ENCODE results near the gene SIRT4. TPM values are rescaled to one million over a fixed set of nuclear protein-coding genes. Genes with fewer than 3 reads are reported as not detected.

SIRT4 gene
- 0.96 and 2.8 TPM in 2 replicates for total RNA-seq

GRCh38 chr12:120301962-120302815 is at the start of gene SIRT4:
TSS of gene SIRT4 (plus strand) at chr12:120302321. CDS start at chr12:120303562, 1,241 bp downstream.

GRCh38 chr12:120265473-120266179 is 36.5 kb upstream of the SIRT4 start, which contains the start of gene PXN:
TSS of gene PXN (minus strand) at chr12:120265730. CDS start at chr12:120265629, 101 bp downstream.

GRCh38 chr12:120292661-120293531 is 9.2 kb upstream of the SIRT4 start, which contains the start of gene RNU4-1:
TSS of gene RNU4-1 (minus strand) at chr12:120293237.

GRCh38 chr12:120327593-120327992 is 25.5 kb downstream of the SIRT4 start, which contains the start of gene PLA2G1B:
TSS of gene PLA2G1B (minus strand) at chr12:120327779. CDS start at chr12:120327753, 26 bp downstream.

Other genes with a start within 250 kb of the SIRT4 start
- gene RAB35, start 185.6 kb upstream of the SIRT4 start, total RNA-seq, result 18.9 and 31.1 TPM in 2 replicates
- 102 and 140 TPM in 2 replicates for gene GCN1, start 107.6 kb upstream of the SIRT4 start, total RNA-seq
- 3,129 and 4,573 TPM in 2 replicates for gene RPLP0, start 101.2 kb upstream of the SIRT4 start, total RNA-seq
- gene PXN, start 36.6 kb upstream of the SIRT4 start, total RNA-seq, result 15.8 and 60.2 TPM in 2 replicates
- under 0.01 TPM in 2 replicates for gene RNU4-2, start 10.4 kb upstream of the SIRT4 start, total RNA-seq
- under 0.01 TPM in 1 of 2 replicates, not detected in the other for gene RNU4-1, start 9.1 kb upstream of the SIRT4 start, total RNA-seq
- not detected in 2 replicates for gene PLA2G1B, start 25.5 kb downstream of the SIRT4 start, total RNA-seq
- gene MSI1, start 66.8 kb downstream of the SIRT4 start, total RNA-seq, result not detected in 2 replicates
- 729 and 777 TPM in 2 replicates for gene COX6A1, start 135.8 kb downstream of the SIRT4 start, total RNA-seq
- 17.5 and 47.0 TPM in 2 replicates for gene TRIAP1, start 144.1 kb downstream of the SIRT4 start, total RNA-seq
- gene GATC, start 144.1 kb downstream of the SIRT4 start, total RNA-seq, result 18.4 and 24.0 TPM in 2 replicates
- 167 and 251 TPM in 2 replicates for gene SRSF9, start 167.4 kb downstream of the SIRT4 start, total RNA-seq
- 169 and 450 TPM in 2 replicates for gene DYNLL1, start 193.8 kb downstream of the SIRT4 start, total RNA-seq
- 30.9 and 36.4 TPM in 2 replicates for gene COQ5, start 226.8 kb downstream of the SIRT4 start, total RNA-seq
- gene RNF10, start 232.0 kb downstream of the SIRT4 start, total RNA-seq, result 95.3 and 136 TPM in 2 replicates

All from regular cardiac myocyte (primary cell).